GM12878 (cell line): ENCODE data around the gene TAS2R38. TPM values are rescaled to one million over a fixed set of nuclear protein-coding genes. Genes with fewer than 3 reads are reported as not detected.

Experiments used
- ATAC-seq: fragments of 200-7000 bp; cut with Tn5 transposase; 3 replicates; pipeline ENCODE4 v1.9.1; 2020; ENCODE audit warnings: mild to moderate bottlenecking, moderate library complexity
- BruUV-seq: library from RNA; stranded (reverse); fragments of 400-500 nt; replicated peaks from 2 replicates; lab custom pipeline; 2021; lab: Mats Ljungman, UMichigan
- CTCF ChIA-PET: fragments of 300-600 bp; sonication (Branson Sonifier 250); formaldehyde crosslinking; extraction: SDS; loops from one replicate; lab custom pipeline; 2021; ENCODE audit warnings: inconsistent platforms; lab: Yijun Ruan, JAX
- POLR2A ChIA-PET: fragments of 350-600 bp; formaldehyde crosslinking; extraction: SDS; loops from one replicate; lab custom pipeline; 2021; ENCODE audit warnings: inconsistent platforms; lab: Charles Lee
- RAD21 ChIA-PET: fragments of 300-600 bp; sonication (Branson Sonifier 250); formaldehyde crosslinking; loops from one replicate; lab custom pipeline; 2023; ENCODE audit warnings: antibody characterized with exemption; ENCODE audit not compliant: unreplicated experiment; lab: Charles Lee
- SMC1A ChIA-PET: fragments of 300-600 bp; sonication (Branson Sonifier 250); formaldehyde crosslinking; loops from one replicate; lab custom pipeline; 2023; ENCODE audit not compliant: unreplicated experiment, uncharacterized antibody; lab: Charles Lee
- DNase-seq: peaks from one replicate; pipeline ENCODE4 v3.0.0-alpha.2; 2011; ENCODE audit warnings: low read depth, low spot score
- FAIRE-seq: peaks from 3 replicates; lab custom pipeline; 2011; peaks lifted over from hg19 to GRCh38; lab: Jason Lieb, UNC
- H2AFZ ChIP-seq: 2 replicates; pipeline ENCODE4 v1.6.0; 2011; ENCODE audit warnings: low read depth, low read length, control low read depth; ENCODE audit not compliant: control insufficient read depth
- H3K27ac ChIP-seq: 2 replicates; pipeline ENCODE4 v1.5.1; 2011; ENCODE audit warnings: control low read depth; ENCODE audit not compliant: control insufficient read depth, insufficient read depth
- H3K27me3 ChIP-seq, 2 experiments: replicated peaks in 1 of 2; 2 replicates each; pipeline versions ENCODE4 v1.6.0 to v1.6.1; 2011; ENCODE audit warnings: low read length in 1 of 2; ENCODE audit not compliant: control insufficient read depth in 2 of 2, insufficient read depth in 2 of 2
- H3K36me3 ChIP-seq, 2 experiments: 2 replicates each; pipeline ENCODE4 v1.5.1; 2011; ENCODE audit warnings: low read length in 1 of 2; ENCODE audit not compliant: control insufficient read depth in 2 of 2, insufficient read depth in 2 of 2
- H3K4me1 ChIP-seq: 2 replicates; pipeline ENCODE4 v1.6.1; 2011; ENCODE audit warnings: mild to moderate bottlenecking, low read length, moderate library complexity, mixed read lengths; ENCODE audit not compliant: control insufficient read depth, insufficient read depth
- H3K4me2 ChIP-seq: 2 replicates; pipeline ENCODE4 v1.6.0; 2011; ENCODE audit warnings: control low read depth; ENCODE audit not compliant: control insufficient read depth, insufficient read depth
- H3K4me3 ChIP-seq: fragments of 200-600 bp; sonication (generic); 2 replicates; pipeline ENCODE4 v1.5.1; 2016
- H3K79me2 ChIP-seq: 2 replicates; pipeline ENCODE4 v1.6.0; 2011; ENCODE audit warnings: low read length; ENCODE audit not compliant: control insufficient read depth, insufficient read depth
- H3K9ac ChIP-seq: 2 replicates; pipeline ENCODE4 v1.8.0; 2011; ENCODE audit warnings: low read length, control low read depth, mixed read lengths; ENCODE audit not compliant: control insufficient read depth, insufficient read depth
- H3K9me3 ChIP-seq: replicated peaks from 3 replicates; pipeline ENCODE4 v1.5.1; 2011; ENCODE audit warnings: mild to moderate bottlenecking, low read length; ENCODE audit not compliant: control insufficient read depth, insufficient read depth
- H4K20me1 ChIP-seq: 2 replicates; pipeline ENCODE4 v1.6.0; 2011; ENCODE audit not compliant: control insufficient read depth, insufficient read depth
- CBFB ChIP-seq: IDR thresholded peaks from 2 replicates; pipeline ENCODE4 v1.6.1; 2016; ENCODE audit warnings: antibody characterized with exemption, low read depth
- CEBPB ChIP-seq, 2 experiments: fragments of 150-350 bp in 1 of 2; IDR thresholded peaks; 2 replicates each; pipeline ENCODE4 v1.6.1; 2012 to 2014; ENCODE audit warnings: low read depth in 2 of 2, low read length in 2 of 2, borderline replicate concordance in 1 of 2, inconsistent platforms in 1 of 2
- CHD1 ChIP-seq: IDR thresholded peaks from 2 replicates; pipeline ENCODE4 v1.6.1; 2012; ENCODE audit warnings: low read depth, low read length, improper control_type of control experiment
- FOXK2 ChIP-seq: fragments of 450-650 bp; IDR thresholded peaks from 2 replicates; pipeline ENCODE4 v1.6.1; 2017; ENCODE audit warnings: mild to moderate bottlenecking, moderate library complexity
- HDAC2 ChIP-seq: fragments of 200-600 bp; sonication (generic); IDR thresholded peaks from 2 replicates; pipeline ENCODE4 v1.6.1; 2017
- NFYA ChIP-seq: IDR thresholded peaks from 2 replicates; pipeline ENCODE4 v1.6.1; 2011; ENCODE audit warnings: low read depth, mild to moderate bottlenecking, low read length, improper control_type of control experiment, borderline replicate concordance
- PAX8 ChIP-seq: fragments of 450-650 bp; IDR thresholded peaks from 2 replicates; pipeline ENCODE4 v1.6.1; 2017; ENCODE audit warnings: mild to moderate bottlenecking, moderate library complexity
- POLR2AphosphoS5 ChIP-seq: IDR thresholded peaks from 2 replicates; pipeline ENCODE4 v1.6.1; 2011; ENCODE audit warnings: mild to moderate bottlenecking, low read length, inconsistent platforms
- RAD21 ChIP-seq: IDR thresholded peaks from 2 replicates; pipeline ENCODE4 v1.6.1; 2011; ENCODE audit warnings: mild to moderate bottlenecking, low read depth, low read length, moderate library complexity; ENCODE audit not compliant: insufficient read depth
- STAT1 ChIP-seq: fragments of 450-650 bp; conservative IDR thresholded peaks from 2 replicates; pipeline ENCODE4 v1.6.1; 2014; ENCODE audit warnings: antibody characterized with exemption, mild to moderate bottlenecking
- TARDBP ChIP-seq: IDR thresholded peaks from 2 replicates; pipeline ENCODE4 v1.6.1; 2016; ENCODE audit warnings: borderline replicate concordance
- TBL1XR1 ChIP-seq: IDR thresholded peaks from 2 replicates; pipeline ENCODE4 v1.6.1; 2012; ENCODE audit warnings: low read depth, low read length, improper control_type of control experiment
- YBX1 ChIP-seq: fragments of 450-650 bp; IDR thresholded peaks from 2 replicates; pipeline ENCODE4 v1.6.1; 2016; ENCODE audit warnings: antibody characterized with exemption
- WGBS: methylation state at CpG from one replicate; pipeline ENCODE4 v1.1.6; 2016; ENCODE audit warnings: low lambda C conversion rate; ENCODE audit not compliant: insufficient replicate concordance, insufficient coverage; ENCODE audit errors: missing lambda C conversion rate; 5-methylcytosine and 5-hydroxymethylcytosine counted together
- in situ Hi-C: fragments of 300-500 bp; cut with MboI; formaldehyde crosslinking; loops from 9 replicates; pipeline ENCODE4 v1.14.3; 2018; ENCODE audit warnings: mixed read lengths
- intact Hi-C: fragments of 100-400 bp; cut with micrococcal nuclease; formaldehyde crosslinking; loops from one replicate; pipeline ENCODE4 v1.14.2; 2022; ENCODE audit not compliant: unreplicated experiment
- polyA plus RNA-seq, 11 experiments: library from polyadenylated mRNA; depleted of rRNA in 4 of 11; unstranded in 6 of 11; stranded (reverse) in 5 of 11; fragments of >200 nt; fragmentation: Nextera tagmentation in 4 of 11; fragmentation: Illumina TruSeq in 1 of 11; extraction: Ambion mirVana in 4 of 11; extraction: Trizol in 1 of 11; gene quantifications; 1 replicate in 1 of 11; 2 replicates in 10 of 11; pipeline versions ENCODE4 v1.2.1 to v1.2.3, GENCODE V29; 2011 to 2016; ENCODE audit warnings: inconsistent platforms in 2 of 11, missing spikeins in 2 of 11, low read depth in 1 of 11
- total RNA-seq, 4 experiments: library from RNA; depleted of rRNA in 3 of 4; stranded (reverse); fragments of >200 nt in 3 of 4; fragmentation: Illumina TruSeq in 1 of 4; extraction: Trizol in 1 of 4; gene quantifications; 2 replicates each; pipeline versions ENCODE4 v1.2.1 to v1.2.3, GENCODE V29; 2013 to 2021
- TF ChIP-seq, protein P1 (sequence below): IDR thresholded peaks from 2 replicates; pipeline ENCODE4 v1.6.1; 2012; ENCODE audit warnings: low read length, inconsistent platforms
- TF ChIP-seq, protein P2 (sequence below): fragments of 150-350 bp; IDR thresholded peaks from 2 replicates; pipeline ENCODE4 v1.6.1; 2016; ENCODE audit warnings: low read depth, low read length

The TAS2R38 gene
- total and polyA plus RNA-seq, 10 of the 15 experiments (the other 5 are each of a cell fraction or from before 2014, with no cell fraction given) = not detected

DNA sequence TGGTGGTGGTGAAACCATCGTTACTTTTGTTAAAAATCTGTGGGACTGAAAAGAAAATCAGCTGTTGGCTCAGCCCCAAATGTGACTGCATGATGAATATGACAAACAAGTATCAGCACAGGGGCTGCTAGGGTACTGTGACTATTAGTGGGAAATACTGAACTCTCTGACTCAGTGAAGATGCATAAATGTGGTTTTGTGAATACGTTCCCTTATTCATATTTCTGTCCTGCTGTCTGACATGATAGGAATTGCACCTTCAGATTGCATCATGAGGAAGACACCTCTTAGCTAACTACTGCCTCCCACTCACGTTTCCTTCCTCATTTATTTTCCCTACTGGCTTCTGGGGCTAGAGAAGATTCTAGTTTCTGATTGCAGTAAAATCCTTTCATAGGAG is 28.2 kb downstream of the TAS2R38 start (continued):
- TF ChIP-seq PAX8 (no peak), STAT1 (no peak)
- TF ChIP-seq, protein P1, sequence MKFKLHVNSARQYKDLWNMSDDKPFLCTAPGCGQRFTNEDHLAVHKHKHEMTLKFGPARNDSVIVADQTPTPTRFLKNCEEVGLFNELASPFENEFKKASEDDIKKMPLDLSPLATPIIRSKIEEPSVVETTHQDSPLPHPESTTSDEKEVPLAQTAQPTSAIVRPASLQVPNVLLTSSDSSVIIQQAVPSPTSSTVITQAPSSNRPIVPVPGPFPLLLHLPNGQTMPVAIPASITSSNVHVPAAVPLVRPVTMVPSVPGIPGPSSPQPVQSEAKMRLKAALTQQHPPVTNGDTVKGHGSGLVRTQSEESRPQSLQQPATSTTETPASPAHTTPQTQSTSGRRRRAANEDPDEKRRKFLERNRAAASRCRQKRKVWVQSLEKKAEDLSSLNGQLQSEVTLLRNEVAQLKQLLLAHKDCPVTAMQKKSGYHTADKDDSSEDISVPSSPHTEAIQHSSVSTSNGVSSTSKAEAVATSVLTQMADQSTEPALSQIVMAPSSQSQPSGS = no peak

GRCh38 chr7:141944811-141945210 is 28.8 kb downstream of the TAS2R38 start:
- ChIA-PET RAD21 (no interaction called here), CTCF (no interaction called here), POLR2A (no interaction called here)
- no peak for FAIRE-seq
- H2AFZ ChIP-seq = no peak overlapping the region
- H3K9me3 ChIP-seq = no peaks in the 10 kb centered on the region
- intact Hi-C loops = no loop called here
- H4K20me1 ChIP-seq = no peaks in the 10 kb centered on the region
- no peak overlapping the region for H3K4me3 ChIP-seq
- H3K27me3 ChIP-seq = no peaks in the 10 kb centered on the region
- TF ChIP-seq CHD1 (no peak), POLR2AphosphoS5 (no peak), YBX1 (no peak), NFYA (no peak), TARDBP (no peak), FOXK2 (no peak), TBL1XR1 (no peak), CBFB (no peak), HDAC2 (no peak), RAD21 (no peak), CEBPB (IDR thresholded peaks at IDR 0.05; ENCODE audit: borderline replicate concordance in 1 of 2, low read depth in 2 of 2, low read length in 2 of 2) (no peak)
- TF ChIP-seq, protein P2, sequence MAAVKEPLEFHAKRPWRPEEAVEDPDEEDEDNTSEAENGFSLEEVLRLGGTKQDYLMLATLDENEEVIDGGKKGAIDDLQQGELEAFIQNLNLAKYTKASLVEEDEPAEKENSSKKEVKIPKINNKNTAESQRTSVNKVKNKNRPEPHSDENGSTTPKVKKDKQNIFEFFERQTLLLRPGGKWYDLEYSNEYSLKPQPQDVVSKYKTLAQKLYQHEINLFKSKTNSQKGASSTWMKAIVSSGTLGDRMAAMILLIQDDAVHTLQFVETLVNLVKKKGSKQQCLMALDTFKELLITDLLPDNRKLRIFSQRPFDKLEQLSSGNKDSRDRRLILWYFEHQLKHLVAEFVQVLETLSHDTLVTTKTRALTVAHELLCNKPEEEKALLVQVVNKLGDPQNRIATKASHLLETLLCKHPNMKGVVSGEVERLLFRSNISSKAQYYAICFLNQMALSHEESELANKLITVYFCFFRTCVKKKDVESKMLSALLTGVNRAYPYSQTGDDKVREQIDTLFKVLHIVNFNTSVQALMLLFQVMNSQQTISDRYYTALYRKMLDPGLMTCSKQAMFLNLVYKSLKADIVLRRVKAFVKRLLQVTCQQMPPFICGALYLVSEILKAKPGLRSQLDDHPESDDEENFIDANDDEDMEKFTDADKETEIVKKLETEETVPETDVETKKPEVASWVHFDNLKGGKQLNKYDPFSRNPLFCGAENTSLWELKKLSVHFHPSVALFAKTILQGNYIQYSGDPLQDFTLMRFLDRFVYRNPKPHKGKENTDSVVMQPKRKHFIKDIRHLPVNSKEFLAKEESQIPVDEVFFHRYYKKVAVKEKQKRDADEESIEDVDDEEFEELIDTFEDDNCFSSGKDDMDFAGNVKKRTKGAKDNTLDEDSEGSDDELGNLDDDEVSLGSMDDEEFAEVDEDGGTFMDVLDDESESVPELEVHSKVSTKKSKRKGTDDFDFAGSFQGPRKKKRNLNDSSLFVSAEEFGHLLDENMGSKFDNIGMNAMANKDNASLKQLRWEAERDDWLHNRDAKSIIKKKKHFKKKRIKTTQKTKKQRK = no peak
- TF ChIP-seq, all 136 proteins: peak for 0
- Histone ChIP-seq H3K4me2 (no peak overlapping the region), H3K4me1 (no peaks in the 10 kb centered on the region), H3K36me3 (no peaks in the 10 kb centered on the region), H3K79me2 (no peaks in the 10 kb centered on the region), H3K27ac (no peak overlapping the region), H3K9ac (no peak overlapping the region)
- no peak for DNase-seq
- no peak for ATAC-seq
- SMC1A ChIA-PET = no interaction called here
- no TSS peak for BruUV-seq
- WGBS = 66% methylated on average over 3 of the region's 3 CpGs
- in situ Hi-C loops = no loop called here
